DMS153 treated with DMSO at 0.1 percent for 48 hours (cell line): ENCODE data around the gene DDX4.
A peak's percentile ranks its signal among the peaks of the same experiment; 100 is the strongest.
"Not testable (repeated sequence)": the region's sequence is repeated elsewhere in the genome, so short reads cannot be mapped to it uniquely, and the experiment has no call there.

Experiments used
- DNase-seq: peaks from one replicate; lab custom pipeline; 2025; ENCODE audit not compliant: unreplicated experiment; lab: John Stamatoyannopoulos, UW

Gene DDX4

GRCh38 chr5:55720188-55720703, 17.6 kb upstream of the DDX4 start:
- DNase-seq: no peak

- DNase-seq: no peak
These were observed 13.6 kb upstream of the DDX4 start for GRCh38 chr5:55724281-55724680.

GRCh38 chr5:55731848-55732247, 6.0 kb upstream of the DDX4 start:
- no peak for DNase-seq

GRCh38 chr5:55732585-55732984, 5.3 kb upstream of the DDX4 start:
- no peak for DNase-seq

GRCh38 chr5:55734658-55735057, 3.2 kb upstream of the DDX4 start:
- DNase-seq: no peak

- no peak for DNase-seq
These were observed 4.9 kb downstream of the DDX4 start for GRCh38 chr5:55742778-55743177.

- no peak for DNase-seq
These were observed 10.0 kb downstream of the DDX4 start for GRCh38 chr5:55747778-55748318.

GRCh38 chr5:55749387-55749786, 11.5 kb downstream of the DDX4 start:
- no peak for DNase-seq

GRCh38 chr5:55750063-55750462, 12.2 kb downstream of the DDX4 start:
- no peak for DNase-seq

GRCh38 chr5:55750499-55750898, 12.6 kb downstream of the DDX4 start:
- DNase-seq: no peak

GRCh38 chr5:55758231-55758630, 20.4 kb downstream of the DDX4 start:
- no peak for DNase-seq

GRCh38 chr5:55758714-55759113, 20.9 kb downstream of the DDX4 start:
- no peak for DNase-seq

- not testable (repeated sequence) for DNase-seq
These were observed 23.9 kb downstream of the DDX4 start for GRCh38 chr5:55761721-55762120.

GRCh38 chr5:55763746-55764420, 26.0 kb downstream of the DDX4 start:
- no peak for DNase-seq

- no peak for DNase-seq
These were observed 30.4 kb downstream of the DDX4 start for GRCh38 chr5:55768279-55768678.

- no peak for DNase-seq
These were observed 33.4 kb downstream of the DDX4 start for GRCh38 chr5:55771175-55771655.

GRCh38 chr5:55773057-55773456, 35.2 kb downstream of the DDX4 start:
- peak; percentile 22 for DNase-seq

- no peak for DNase-seq
These were observed 39.5 kb downstream of the DDX4 start for GRCh38 chr5:55777332-55777731.

- no peak for DNase-seq
These were observed 63.1 kb downstream of the DDX4 start for GRCh38 chr5:55800924-55801323.

GRCh38 chr5:55808814-55809213, 71.0 kb downstream of the DDX4 start:
- DNase-seq: not testable (repeated sequence)

- DNase-seq: not testable (repeated sequence)
These were observed 78.1 kb downstream of the DDX4 start for GRCh38 chr5:55815939-55816338.

- DNase-seq: no peak
These were observed 78.5 kb downstream of the DDX4 start for GRCh38 chr5:55816342-55816741.

- no peak for DNase-seq
These were observed 79.2 kb downstream of the DDX4 start for GRCh38 chr5:55817030-55817429.
